Right lobe of liver (tissue), 4 donors: ENCODE results near the gene OR51B6.

Experiments used
- POLR2A ChIP-seq: fragments of 450-650 bp; IDR thresholded peaks from one replicate; pipeline ENCODE4 v1.6.1; 2017; ENCODE audit warnings: antibody characterized with exemption, mild to moderate bottlenecking
- TF ChIP-seq, protein P1 (sequence below), 4 donors: fragments of 200-600 bp in 3 of 4; fragments of 450-650 bp in 1 of 4; IDR thresholded peaks; one replicate each; pipeline versions ENCODE4 v1.5.1 to v1.8.0; 2016 to 2022; ENCODE audit warnings: antibody characterized with exemption in 4 of 4, mild to moderate bottlenecking in 2 of 4
- donor health status: DM: no; HTN: no; CAD: no.
- donor health status: DM: no; HTN: no; CAD: no.
- donor health status: DM: no; HTN: yes; CAD: no.

DNA sequence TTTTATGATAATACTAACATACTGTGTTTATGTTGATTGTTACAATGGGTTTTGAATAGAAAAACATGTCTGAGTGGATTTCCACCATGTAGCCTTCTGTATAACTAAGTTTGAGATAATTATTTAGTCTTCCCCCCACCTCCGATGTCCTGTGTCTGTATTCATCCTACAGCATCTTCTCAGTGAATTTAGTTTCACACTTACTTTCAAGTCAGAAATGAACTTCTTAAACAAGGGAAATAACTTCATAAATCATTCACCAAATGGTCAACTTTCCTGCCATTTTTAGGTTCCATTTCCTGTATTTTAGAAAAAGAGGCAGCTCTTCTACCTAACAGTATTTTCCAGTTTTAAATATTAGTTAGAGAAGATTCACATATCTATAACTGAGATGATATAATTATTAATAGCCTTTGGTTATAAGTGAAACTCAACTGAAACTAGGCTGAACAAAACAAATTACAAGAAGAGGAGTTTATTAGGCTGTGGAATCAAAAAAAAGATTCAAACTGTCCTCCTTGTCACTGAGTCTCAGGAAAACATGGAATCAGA, 11.5 kb upstream of the OR51B6 start:
- TF ChIP-seq, protein P1, sequence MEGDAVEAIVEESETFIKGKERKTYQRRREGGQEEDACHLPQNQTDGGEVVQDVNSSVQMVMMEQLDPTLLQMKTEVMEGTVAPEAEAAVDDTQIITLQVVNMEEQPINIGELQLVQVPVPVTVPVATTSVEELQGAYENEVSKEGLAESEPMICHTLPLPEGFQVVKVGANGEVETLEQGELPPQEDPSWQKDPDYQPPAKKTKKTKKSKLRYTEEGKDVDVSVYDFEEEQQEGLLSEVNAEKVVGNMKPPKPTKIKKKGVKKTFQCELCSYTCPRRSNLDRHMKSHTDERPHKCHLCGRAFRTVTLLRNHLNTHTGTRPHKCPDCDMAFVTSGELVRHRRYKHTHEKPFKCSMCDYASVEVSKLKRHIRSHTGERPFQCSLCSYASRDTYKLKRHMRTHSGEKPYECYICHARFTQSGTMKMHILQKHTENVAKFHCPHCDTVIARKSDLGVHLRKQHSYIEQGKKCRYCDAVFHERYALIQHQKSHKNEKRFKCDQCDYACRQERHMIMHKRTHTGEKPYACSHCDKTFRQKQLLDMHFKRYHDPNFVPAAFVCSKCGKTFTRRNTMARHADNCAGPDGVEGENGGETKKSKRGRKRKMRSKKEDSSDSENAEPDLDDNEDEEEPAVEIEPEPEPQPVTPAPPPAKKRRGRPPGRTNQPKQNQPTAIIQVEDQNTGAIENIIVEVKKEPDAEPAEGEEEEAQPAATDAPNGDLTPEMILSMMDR (IDR thresholded peaks at IDR 0.05) = no peak
- TF ChIP-seq POLR2A = no peak
